GM10266 (cell line): ENCODE data around the gene GRK4.

ENCODE experiments used
- DNase-seq: peaks from one replicate; pipeline ENCODE4 v3.0.0; 2012; ENCODE audit errors: extremely low spot score
- CTCF ChIP-seq: IDR thresholded peaks from 2 replicates; pipeline ENCODE4 v1.5.1; 2012; ENCODE audit warnings: mild to moderate bottlenecking, low read depth; ENCODE audit not compliant: control insufficient read depth, insufficient read depth; ENCODE audit errors: missing control alignments

Gene GRK4

GRCh38 chr4:3019145-3019846, 55.9 kb downstream of the GRK4 start:
- no peak for DNase-seq
- no peak for TF ChIP-seq CTCF

DNA sequence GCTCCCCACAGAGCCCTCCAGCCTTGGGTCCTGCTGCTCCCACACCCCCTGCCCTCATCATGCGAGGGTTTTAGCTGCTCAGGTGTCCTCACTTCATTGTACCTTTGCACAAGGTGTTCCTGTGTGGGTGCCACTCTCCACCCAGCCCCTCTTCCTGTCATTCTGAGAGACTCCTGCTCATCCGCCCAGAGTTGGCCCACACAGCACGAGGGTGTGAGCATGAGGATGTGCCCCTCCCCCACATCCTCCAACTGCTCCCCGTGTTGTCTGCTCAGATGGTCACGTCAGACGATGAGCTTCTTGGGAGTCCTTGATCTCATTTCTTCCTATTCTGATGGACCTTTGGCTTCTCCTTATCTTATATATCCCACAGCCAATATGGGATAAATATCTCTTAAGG, 57.8 kb downstream of the GRK4 start:
- DNase-seq = no peak
- no peak for TF ChIP-seq CTCF

- DNase-seq = no peak
- no peak for TF ChIP-seq CTCF
These were observed 58.3 kb downstream of the GRK4 start for GRCh38 chr4:3021627-3022026.

DNA sequence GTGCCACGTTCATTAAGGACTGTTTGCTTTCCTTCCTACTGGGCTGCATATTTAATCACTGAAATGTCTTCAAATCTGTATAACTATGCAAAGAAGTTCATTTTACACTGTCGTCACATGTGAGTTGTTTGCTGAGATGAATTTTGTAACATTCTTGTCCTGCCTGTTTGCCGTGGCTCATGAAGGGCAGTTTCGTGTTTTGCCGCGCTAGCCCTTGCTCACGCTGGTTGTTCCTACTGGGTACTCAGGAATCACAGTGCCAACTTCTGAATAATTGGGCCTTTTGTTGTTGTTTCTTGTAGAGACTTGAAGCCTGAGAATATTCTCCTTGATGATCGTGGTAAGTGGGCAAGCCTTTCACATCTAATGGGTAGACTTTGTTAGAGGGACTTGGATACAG, 58.7 kb downstream of the GRK4 start:
- no peak for TF ChIP-seq CTCF

DNA sequence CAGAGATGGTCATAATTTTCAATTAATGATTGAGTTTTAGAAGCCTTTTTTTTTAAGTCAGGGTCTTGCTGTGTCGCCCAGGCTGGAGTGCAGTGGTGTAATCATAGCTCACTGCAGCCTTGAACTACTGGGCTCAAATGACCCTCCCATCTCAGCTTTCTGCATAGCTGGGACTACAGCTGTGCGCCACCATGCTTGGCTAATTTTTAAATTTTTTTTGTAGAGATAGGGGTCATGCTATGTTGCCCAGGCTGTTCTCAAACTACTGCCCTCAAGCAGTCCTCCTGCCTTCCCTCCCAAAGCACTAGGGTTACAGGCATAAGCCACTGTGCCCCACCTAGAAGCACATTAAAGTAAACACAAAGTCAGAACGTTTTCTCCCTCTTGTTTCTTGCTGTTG, 59.3 kb downstream of the GRK4 start:
- DNase-seq = no peak
- TF ChIP-seq CTCF = no peak

More for the DNA sequence above, 58.7 kb downstream of the GRK4 start:
- DNase-seq = no peak

- no peak for TF ChIP-seq CTCF
These were observed 62.5 kb downstream of the GRK4 start for GRCh38 chr4:3025881-3026280.

DNA sequence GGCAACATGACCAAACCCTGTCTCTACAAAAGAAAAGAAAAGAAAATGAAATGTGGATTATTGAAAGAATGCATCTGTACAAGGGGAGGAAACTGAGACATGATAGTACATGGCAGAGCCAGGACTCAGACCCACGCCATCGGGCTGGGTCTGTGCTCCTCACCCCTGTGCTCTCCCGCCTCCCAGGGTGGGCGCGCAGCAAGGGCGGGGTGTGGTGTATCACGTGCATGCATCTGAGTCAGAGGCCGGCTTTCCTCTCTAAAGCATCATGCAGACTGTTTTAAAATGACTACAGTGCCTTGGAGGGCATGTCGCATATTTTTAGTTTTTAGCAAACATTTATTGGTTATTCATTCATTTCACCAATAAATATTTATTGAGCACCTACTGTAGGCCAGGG, 63.2 kb downstream of the GRK4 start:
- no peak for DNase-seq

More at GRCh38 chr4:3025881-3026280, 62.5 kb downstream of the GRK4 start:
- no peak for DNase-seq

More for the DNA sequence above, 63.2 kb downstream of the GRK4 start:
- TF ChIP-seq CTCF = no peak
